LNCaP clone FGC (cell line): ENCODE measurements around the gene NEDD4L.

Experiments
- DNase-seq: peaks from one replicate; pipeline ENCODE4 v3.0.0-alpha.2; 2011; ENCODE audit warnings: low read depth
- H3K4me3 ChIP-seq: 2 replicates; pipeline ENCODE4 v1.5.1; 2011; ENCODE audit warnings: mild to moderate bottlenecking, low read depth, low read length, control low read depth
- CTCF ChIP-seq: IDR thresholded peaks from 2 replicates; pipeline ENCODE4 v1.5.1; 2012; ENCODE audit warnings: mild to moderate bottlenecking; ENCODE audit not compliant: control insufficient read depth, insufficient read depth; ENCODE audit errors: extremely low read depth

Gene NEDD4L

GRCh38 chr18:58192519-58192918 lies 148.5 kb downstream of the NEDD4L start:
- no peak for DNase-seq

GRCh38 chr18:58194028-58194427 lies 150.0 kb downstream of the NEDD4L start:
- no peak for DNase-seq
- peak; percentile 9; the same call in 1 of the 2 replicates for TF ChIP-seq CTCF
- no peak overlapping the region for H3K4me3 ChIP-seq

More at GRCh38 chr18:58192519-58192918, 148.5 kb downstream of the NEDD4L start:
- TF ChIP-seq CTCF, result no peak
- H3K4me3 ChIP-seq, result no peak overlapping the region

- DNase-seq, result no peak
- H3K4me3 ChIP-seq, result peak overlapping the region; percentile 43
- no peak for TF ChIP-seq CTCF
These were observed 151.3 kb downstream of the NEDD4L start for GRCh38 chr18:58195278-58195765.

- H3K4me3 ChIP-seq, result peak overlapping the region; percentile 43
- no peak for DNase-seq
- TF ChIP-seq CTCF, result no peak
These were observed 152.1 kb downstream of the NEDD4L start for GRCh38 chr18:58196164-58196563.

GRCh38 chr18:58196881-58197872 lies 153.2 kb downstream of the NEDD4L start:
- TF ChIP-seq CTCF, result no peak
- no peak overlapping the region for H3K4me3 ChIP-seq
- peak; percentile 69 for DNase-seq

GRCh38 chr18:58201268-58201667 lies 157.2 kb downstream of the NEDD4L start:
- no peak for TF ChIP-seq CTCF
- peak; percentile 79 for DNase-seq
- H3K4me3 ChIP-seq, result peak overlapping the region; percentile 26; the same call in 1 of the 2 replicates
